NOMO-1 treated with dmso at 0.1 percent for 144 hours (cell line): Measurements from ENCODE around the gene OR6S1.
A peak's percentile ranks its signal among the peaks of the same experiment; 100 is the strongest.
"Not testable (repeated sequence)": the region's sequence is repeated elsewhere in the genome, so short reads cannot be mapped to it uniquely, and the experiment has no call there.

Experiments
- DNase-seq: peaks from one replicate; lab custom pipeline; 2025; ENCODE audit not compliant: unreplicated experiment; lab: John Stamatoyannopoulos, UW

OR6S1 gene

DNA sequence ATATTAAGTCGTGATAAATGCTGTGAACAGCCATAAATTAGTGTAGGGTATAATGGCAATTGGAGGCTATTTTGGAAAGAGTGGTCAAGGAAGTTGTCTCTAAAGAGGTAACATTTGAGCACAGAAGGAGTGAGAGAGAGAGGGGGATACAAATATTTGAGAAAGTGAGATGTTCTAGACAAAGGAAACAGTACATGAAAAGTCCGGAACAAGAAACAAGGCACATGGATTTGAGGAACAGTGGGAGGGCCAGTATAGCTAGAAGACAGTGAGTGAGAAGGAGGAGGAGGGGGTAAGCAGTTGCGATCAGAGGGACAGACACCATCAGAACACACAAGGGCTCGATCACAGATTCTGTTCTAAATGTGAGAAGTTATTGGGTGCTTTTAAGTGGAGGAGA, 30.2 kb downstream of the OR6S1 start:
- DNase-seq = no peak

- DNase-seq = peak; percentile 64
Measured at GRCh38 chr14:20610002-20610765, 31.3 kb downstream of the OR6S1 start.

DNA sequence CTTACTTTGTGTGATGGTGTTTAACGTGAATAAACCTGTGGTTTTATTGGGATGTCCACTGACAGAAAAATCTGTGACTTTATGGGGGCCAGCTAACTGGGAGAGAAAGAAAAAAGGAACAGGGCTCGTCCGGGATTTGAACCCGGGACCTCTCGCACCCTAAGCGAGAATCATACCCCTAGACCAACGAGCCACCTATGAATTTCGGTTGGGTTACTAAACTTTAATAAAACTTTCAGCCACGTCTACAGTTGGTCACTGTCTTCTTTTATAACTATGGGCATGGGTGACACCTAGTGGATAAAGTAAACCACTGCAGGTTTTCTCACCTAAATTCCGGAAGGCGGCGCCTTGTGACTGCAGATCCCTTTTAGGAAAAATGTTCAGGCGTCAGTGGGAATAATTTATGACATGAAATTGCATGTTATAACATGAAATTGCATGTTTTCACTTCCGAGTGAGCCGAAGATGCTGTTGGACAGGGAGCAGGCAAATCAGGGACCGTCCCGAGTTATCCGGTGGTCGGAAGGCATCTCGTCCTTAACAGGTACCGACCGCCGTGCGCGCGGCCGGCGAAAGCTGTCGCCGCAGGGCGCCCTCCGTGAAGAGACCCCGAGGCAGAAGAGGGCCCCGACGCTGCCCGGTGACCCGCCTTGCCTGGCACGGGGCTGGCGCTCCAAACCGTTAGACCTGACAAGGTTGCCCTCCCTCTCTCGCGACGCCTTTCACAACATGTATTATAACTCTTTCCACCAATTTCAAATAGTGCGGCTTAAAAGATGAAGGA, 32.1 kb downstream of the OR6S1 start:
- peak; percentile 81 for DNase-seq

GRCh38 chr14:20608383-20609110, 32.9 kb downstream of the OR6S1 start:
- DNase-seq = no peak

DNA sequence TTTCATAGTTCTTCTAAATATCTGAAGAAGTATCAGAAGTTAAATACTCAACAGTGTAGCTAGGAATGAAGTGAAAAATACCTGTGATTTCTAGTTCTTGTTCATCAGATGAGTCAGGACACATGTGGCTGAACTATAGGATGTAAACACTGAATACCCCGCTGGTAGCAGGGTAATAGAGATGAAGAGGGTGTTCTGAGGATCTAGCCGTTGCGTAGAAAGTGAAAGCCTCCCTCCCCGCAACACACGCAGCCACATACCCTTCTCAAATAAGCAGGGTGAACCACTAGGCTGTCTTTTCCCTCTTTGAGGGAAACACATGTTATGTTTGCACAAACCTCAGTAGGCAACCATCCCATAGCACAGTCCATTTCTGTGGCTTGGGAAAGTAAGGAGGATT, 33.9 kb downstream of the OR6S1 start:
- no peak for DNase-seq

DNA sequence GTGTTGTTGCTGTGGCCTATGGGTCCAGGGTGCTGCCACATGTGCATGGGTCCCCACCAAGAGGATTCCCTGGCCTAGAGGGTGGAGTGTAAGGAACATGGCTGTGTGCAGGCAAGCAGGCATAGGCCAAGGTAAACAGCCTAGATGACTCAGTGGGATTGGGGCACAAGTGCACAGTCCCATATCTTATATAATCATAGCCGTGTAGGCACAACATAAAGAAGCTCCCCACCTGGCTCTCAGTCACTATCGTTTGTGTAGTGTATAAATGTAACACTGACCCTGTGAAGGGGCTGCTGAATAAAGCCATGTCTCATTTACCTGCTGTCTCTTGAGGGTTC, 34.6 kb downstream of the OR6S1 start:
- no peak for DNase-seq

GRCh38 chr14:20606190-20606901, 35.1 kb downstream of the OR6S1 start:
- DNase-seq = no peak

DNA sequence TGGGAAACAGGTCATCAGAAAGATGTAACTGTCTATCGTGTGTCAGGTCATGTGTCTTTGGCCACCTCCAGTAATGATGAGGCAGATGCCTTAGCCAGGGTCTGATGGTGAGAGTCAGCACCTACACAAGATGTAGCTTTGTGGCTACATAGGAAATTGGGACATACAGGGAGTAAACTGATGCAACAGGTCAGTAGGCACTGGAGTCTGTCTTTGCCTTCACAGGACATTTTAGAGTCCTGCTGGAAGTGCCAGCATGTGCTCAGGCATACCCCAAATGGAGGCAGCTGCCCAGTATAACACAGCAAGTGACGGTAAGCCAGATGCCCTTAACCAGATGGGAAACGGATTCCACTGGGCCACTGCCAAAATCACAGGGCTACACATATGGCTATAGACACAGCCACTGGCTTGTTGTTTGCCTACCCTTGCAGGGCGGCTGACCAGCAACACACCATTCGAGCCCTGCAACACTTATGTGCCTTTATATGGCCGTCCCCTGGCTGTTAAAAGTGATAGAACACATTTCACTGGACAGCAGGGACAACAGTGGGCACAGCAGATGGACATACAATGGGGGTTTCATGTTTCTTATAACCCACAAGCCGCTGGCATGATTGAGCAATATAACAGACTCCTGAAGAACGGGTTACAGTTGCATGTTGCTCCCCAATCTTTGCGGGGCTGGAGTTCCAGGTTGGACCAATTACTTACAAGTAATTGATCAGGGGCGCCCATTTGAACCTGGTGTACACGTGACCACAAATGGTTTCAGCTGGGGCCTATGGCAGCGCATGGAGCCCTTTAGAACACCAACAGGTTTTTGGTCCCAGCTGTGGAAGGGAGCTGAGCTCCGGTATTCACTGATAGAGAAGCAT, 37.4 kb downstream of the OR6S1 start:
- DNase-seq = no peak

GRCh38 chr14:20602583-20602982, 38.9 kb downstream of the OR6S1 start:
- DNase-seq = no peak

- peak; percentile 9 for DNase-seq
Measured at GRCh38 chr14:20601522-20601921, 40.0 kb downstream of the OR6S1 start.

- DNase-seq = no peak
Measured at GRCh38 chr14:20597108-20597507, 44.4 kb downstream of the OR6S1 start.

GRCh38 chr14:20595726-20596125, 45.8 kb downstream of the OR6S1 start:
- not testable (repeated sequence) for DNase-seq

GRCh38 chr14:20592574-20592973, 48.9 kb downstream of the OR6S1 start:
- no peak for DNase-seq

DNA sequence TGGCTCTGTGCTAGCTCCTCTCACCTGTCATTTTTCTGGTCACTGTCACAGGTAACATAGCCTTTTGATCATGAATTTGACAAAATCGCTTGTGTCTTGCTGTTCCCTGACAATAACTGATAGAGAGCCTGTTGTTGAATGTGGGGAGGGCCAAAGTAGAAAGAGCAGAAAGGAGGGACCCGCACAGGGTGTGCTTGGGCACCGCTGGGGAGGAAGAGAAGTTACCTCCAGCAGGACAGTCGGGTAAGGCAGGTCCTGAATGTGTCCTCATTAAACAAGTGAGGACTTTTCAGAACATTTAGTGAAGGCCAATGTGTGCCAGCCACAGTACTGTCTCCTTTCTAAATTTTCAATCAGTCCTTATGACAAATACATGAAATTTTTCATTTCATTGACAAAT, 50.3 kb downstream of the OR6S1 start, which contains the start of gene RNASE12:
RNASE12 (minus strand) TSS at position 142 of the 400 bp plus-strand sequence. CDS start 653 bp downstream, outside the sequence.
- no peak for DNase-seq
